Karpas-422 (cell line): ENCODE results near the gene PPP1R15A. TPM values are rescaled to one million over a fixed set of nuclear protein-coding genes. Genes with fewer than 3 reads are reported as not detected.

Source experiments
- DNase-seq: peaks from one replicate; pipeline ENCODE4 v3.0.0-alpha.2; 2015
- H2AFZ ChIP-seq: fragments of 200-600 bp; sonication (generic); 2 replicates; pipeline ENCODE4 v1.6.1; 2014; ENCODE audit warnings: antibody characterized with exemption, low read length, mixed read lengths
- H3K27ac ChIP-seq: fragments of 200-600 bp; sonication (generic); 2 replicates; pipeline ENCODE4 v1.5.1; 2014; ENCODE audit warnings: mild to moderate bottlenecking, low read length, moderate library complexity
- H3K27me3 ChIP-seq: fragments of 200-600 bp; sonication (generic); 2 replicates; pipeline ENCODE4 v1.6.1; 2014; ENCODE audit warnings: low read length, mixed read lengths
- H3K36me3 ChIP-seq: fragments of 200-600 bp; sonication (generic); 2 replicates; pipeline ENCODE4 v1.6.1; 2014; ENCODE audit warnings: low read length, mixed read lengths; ENCODE audit not compliant: insufficient read depth
- H3K4me1 ChIP-seq: fragments of 200-600 bp; sonication (generic); 2 replicates; pipeline ENCODE4 v1.6.1; 2014; ENCODE audit warnings: mild to moderate bottlenecking, low read length, mixed read lengths
- H3K4me2 ChIP-seq: fragments of 200-600 bp; sonication (generic); 2 replicates; pipeline ENCODE4 v1.6.1; 2014; ENCODE audit warnings: low read length, low read depth, mild to moderate bottlenecking; ENCODE audit not compliant: poor library complexity, severe bottlenecking
- H3K4me3 ChIP-seq: fragments of 200-600 bp; sonication (generic); 2 replicates; pipeline ENCODE4 v1.5.1; 2014; ENCODE audit warnings: mild to moderate bottlenecking, antibody characterized with exemption, low read length, mixed read lengths
- H3K79me2 ChIP-seq: fragments of 200-600 bp; sonication (generic); 2 replicates; pipeline ENCODE4 v1.6.1; 2014; ENCODE audit warnings: mild to moderate bottlenecking, low read length, mixed read lengths
- H3K9ac ChIP-seq: fragments of 200-600 bp; sonication (generic); 2 replicates; pipeline ENCODE4 v1.6.0; 2014; ENCODE audit warnings: low read length
- H3K9me2 ChIP-seq: fragments of 200-600 bp; sonication (generic), shearing (Covaris generic); replicated peaks from 2 replicates; pipeline ENCODE4 v1.6.0; 2014; ENCODE audit warnings: mild to moderate bottlenecking, low read length, moderate library complexity; ENCODE audit not compliant: insufficient read depth
- H3K9me3 ChIP-seq: fragments of 300-700, 200-600 bp; sonication (generic); 2 replicates; pipeline ENCODE4 v1.6.1; 2014; ENCODE audit warnings: low read length, mixed read lengths
- H4K20me1 ChIP-seq: fragments of 200-600 bp; sonication (generic); 2 replicates; pipeline ENCODE4 v1.6.1; 2014; ENCODE audit warnings: mild to moderate bottlenecking, antibody characterized with exemption, low read length, low read depth; ENCODE audit not compliant: insufficient read depth
- total RNA-seq: library from RNA; depleted of rRNA; stranded (reverse); fragments of >200 nt; shearing (Covaris generic); gene quantifications from 2 replicates; pipeline ENCODE4 v1.2.3, GENCODE V29; 2014; ENCODE audit warnings: low replicate concordance; rRNA removed

Gene PPP1R15A
- total RNA-seq: 22.6 and 31.3 TPM in 2 replicates

DNA sequence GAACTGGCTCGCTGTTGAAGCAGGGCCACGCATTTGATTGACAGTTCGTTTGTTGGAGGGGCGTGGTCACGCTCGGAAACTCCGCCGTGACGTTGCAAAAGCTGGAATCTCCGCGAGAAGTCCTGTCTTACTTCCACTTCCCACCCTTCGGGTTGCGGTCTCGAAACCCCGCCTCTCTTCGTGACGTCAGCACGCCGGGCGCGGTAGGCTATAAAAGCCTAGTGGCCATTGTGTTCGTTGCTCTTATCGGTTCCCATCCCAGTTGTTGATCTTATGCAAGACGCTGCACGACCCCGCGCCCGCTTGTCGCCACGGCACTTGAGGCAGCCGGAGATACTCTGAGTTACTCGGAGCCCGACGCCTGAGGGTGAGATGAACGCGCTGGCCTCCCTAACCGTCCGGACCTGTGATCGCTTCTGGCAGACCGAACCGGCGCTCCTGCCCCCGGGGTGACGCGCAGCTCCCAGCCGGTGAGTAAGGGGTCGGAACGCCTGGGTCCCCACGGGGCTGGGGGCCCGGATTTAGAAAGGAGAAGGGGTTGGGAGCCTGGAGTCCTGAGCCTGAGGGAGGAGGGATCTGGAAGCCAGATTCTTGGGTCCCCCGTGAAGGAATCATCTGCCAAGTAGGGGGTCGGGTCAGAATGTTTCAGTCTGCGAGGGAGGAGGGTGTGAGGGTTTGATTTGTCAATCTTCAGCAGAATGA lies at the start of gene PPP1R15A:
Gene PPP1R15A (plus strand): TSS at position 240 of the 702 bp plus-strand sequence. CDS start 813 bp downstream, outside the sequence.
- Histone ChIP-seq H4K20me1 (peaks cover 12% of the 10 kb centered on the region; the same call in 1 of the 2 replicates), H3K4me3 (peak within 1 kb of the TSS; percentile 95), H3K79me2 (peaks cover 25% of the 10 kb centered on the region), H3K9me3 (no peaks in the 10 kb centered on the region), H3K9ac (peak within 1 kb of the TSS; percentile 97), H3K9me2 (no peaks in the 10 kb centered on the region), H3K27ac (peak within 1 kb of the TSS; percentile 82), H3K4me2 (peak within 1 kb of the TSS; percentile 97), H3K36me3 (0 out of 2 replicates have a peak, but pooled peaks cover 13% of the 10 kb centered on the region), H3K27me3 (no peaks in the 10 kb centered on the region), H2AFZ (peak within 1 kb of the TSS; percentile 58), H3K4me1 (peaks cover 38% of the 10 kb centered on the region)
- peak; percentile 100 for DNase-seq

DNA sequence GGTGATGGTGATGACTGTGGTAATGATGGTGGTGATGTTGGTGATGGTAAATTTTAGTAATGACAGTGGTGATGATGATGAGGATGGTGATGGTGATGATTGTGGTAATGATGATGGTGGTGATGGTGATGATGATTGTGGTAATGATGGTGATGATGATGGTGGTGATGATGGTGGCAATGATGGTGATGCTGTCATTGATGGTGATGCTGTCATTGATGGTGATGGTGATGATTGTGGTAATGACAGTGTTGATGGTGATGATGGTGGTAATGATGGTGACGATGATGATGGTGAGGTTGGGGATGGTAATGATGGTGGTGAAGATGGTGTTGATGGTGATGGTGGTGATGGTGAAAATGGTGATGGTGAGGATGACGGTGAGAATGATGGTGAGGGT lies 49.7 kb upstream of the PPP1R15A start:
- no peak overlapping the region for H3K9ac ChIP-seq
- no peaks in the 10 kb centered on the region for H3K36me3 ChIP-seq
- no peak for DNase-seq
- H3K9me3 ChIP-seq: no peaks in the 10 kb centered on the region; the same call in 1 of the 2 replicates
- no peak overlapping the region for H3K4me2 ChIP-seq
- no peak overlapping the region for H3K4me3 ChIP-seq
- no peaks in the 10 kb centered on the region for H3K27me3 ChIP-seq
- H2AFZ ChIP-seq: no peak overlapping the region
- no peak overlapping the region for H3K27ac ChIP-seq
- H3K9me2 ChIP-seq: no peaks in the 10 kb centered on the region; the same call in 1 of the 2 replicates
- H3K79me2 ChIP-seq: no peaks in the 10 kb centered on the region
- no peaks in the 10 kb centered on the region for H3K4me1 ChIP-seq
- H4K20me1 ChIP-seq: no peaks in the 10 kb centered on the region

DNA sequence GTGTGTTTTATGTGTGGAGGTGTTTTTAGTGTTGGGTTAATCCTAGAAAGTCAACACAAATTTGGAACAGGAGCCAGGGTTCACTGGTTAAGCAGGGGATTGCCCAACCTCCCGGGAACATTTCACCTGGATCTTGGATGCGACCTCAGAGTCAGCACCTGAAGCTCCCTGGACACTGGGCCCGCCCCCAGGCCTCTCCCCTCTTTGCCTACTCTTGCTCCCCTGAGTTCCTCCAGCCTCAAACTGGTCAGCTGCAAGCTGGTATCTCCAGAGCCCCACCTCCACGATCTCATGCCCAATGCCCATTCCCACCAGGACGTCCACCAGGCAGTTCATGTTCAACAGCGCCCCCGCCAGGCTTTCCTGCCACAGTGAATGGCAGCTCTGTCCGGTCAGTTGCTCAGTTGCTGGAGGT lies 45.6 kb upstream of the PPP1R15A start:
- Histone ChIP-seq H3K4me1 (no peaks in the 10 kb centered on the region), H3K79me2 (no peaks in the 10 kb centered on the region), H3K4me2 (no peak overlapping the region), H3K36me3 (no peaks in the 10 kb centered on the region), H3K9me3 (no peaks in the 10 kb centered on the region; the same call in 1 of the 2 replicates), H3K9me2 (no peaks in the 10 kb centered on the region; the same call in 1 of the 2 replicates), H3K4me3 (no peak overlapping the region), H3K27ac (no peak overlapping the region), H2AFZ (no peak overlapping the region), H4K20me1 (no peaks in the 10 kb centered on the region), H3K9ac (no peak overlapping the region), H3K27me3 (no peaks in the 10 kb centered on the region)
- DNase-seq: no peak

DNA sequence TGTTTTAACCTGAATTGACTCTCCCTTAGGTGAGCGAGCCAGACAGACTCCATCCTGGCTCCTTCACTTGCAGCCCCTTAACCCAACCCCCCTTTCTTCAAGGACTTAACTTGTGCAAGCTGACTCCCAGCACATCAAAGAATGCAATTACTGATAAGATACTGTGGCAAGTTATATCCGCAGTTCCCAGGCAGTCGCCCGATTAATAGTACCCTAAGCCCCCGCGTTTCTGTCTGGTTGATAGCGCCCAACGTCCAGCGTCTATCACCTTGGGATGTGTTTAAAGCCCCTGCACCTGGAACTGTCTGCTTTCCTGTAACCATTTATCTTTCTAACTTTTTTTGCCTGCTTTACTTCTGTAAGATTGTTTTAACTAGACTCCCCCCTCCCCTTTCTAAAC lies 42.1 kb upstream of the PPP1R15A start:
- peak; percentile 23 for DNase-seq
- H3K9me3 ChIP-seq: no peaks in the 10 kb centered on the region

DNA sequence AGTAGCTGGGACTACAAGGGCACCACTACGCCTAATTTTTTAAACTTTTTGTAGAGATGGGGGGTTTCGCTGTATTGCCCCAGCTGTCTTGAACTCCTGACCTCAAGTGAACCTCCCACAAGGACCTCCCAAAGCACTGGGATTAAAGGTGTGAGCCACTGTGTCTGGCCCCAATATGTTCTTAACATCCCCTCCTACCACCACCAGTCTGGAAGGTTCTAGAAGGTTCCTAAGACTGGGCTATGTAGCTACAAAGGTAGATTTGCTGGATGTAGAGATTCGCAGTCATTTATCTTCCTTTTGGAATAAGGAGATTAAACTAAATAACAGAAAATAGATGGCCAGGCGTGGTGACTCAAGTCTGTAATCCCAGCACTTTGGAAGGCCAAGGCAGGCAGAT lies 41.3 kb upstream of the PPP1R15A start:
- H3K36me3 ChIP-seq: no peaks in the 10 kb centered on the region
- H3K4me1 ChIP-seq: peaks cover 2% of the 10 kb centered on the region
- H3K27ac ChIP-seq: no peak overlapping the region
- no peak overlapping the region for H2AFZ ChIP-seq
- no peak overlapping the region for H3K4me3 ChIP-seq
- H3K4me2 ChIP-seq: no peak overlapping the region
- no peaks in the 10 kb centered on the region for H3K9me3 ChIP-seq
- H3K9ac ChIP-seq: no peak overlapping the region
- H4K20me1 ChIP-seq: no peaks in the 10 kb centered on the region
- no peaks in the 10 kb centered on the region for H3K79me2 ChIP-seq
- peak; percentile 34 for DNase-seq
- H3K27me3 ChIP-seq: no peaks in the 10 kb centered on the region
- no peaks in the 10 kb centered on the region for H3K9me2 ChIP-seq

More for the DNA sequence above, 42.1 kb upstream of the PPP1R15A start:
- Histone ChIP-seq H3K4me3 (no peak overlapping the region), H3K79me2 (no peaks in the 10 kb centered on the region), H3K27ac (no peak overlapping the region), H3K36me3 (no peaks in the 10 kb centered on the region), H3K4me1 (no peaks in the 10 kb centered on the region), H2AFZ (no peak overlapping the region), H3K9ac (no peak overlapping the region), H3K9me2 (no peaks in the 10 kb centered on the region), H3K27me3 (no peaks in the 10 kb centered on the region), H3K4me2 (no peak overlapping the region), H4K20me1 (no peaks in the 10 kb centered on the region)

DNA sequence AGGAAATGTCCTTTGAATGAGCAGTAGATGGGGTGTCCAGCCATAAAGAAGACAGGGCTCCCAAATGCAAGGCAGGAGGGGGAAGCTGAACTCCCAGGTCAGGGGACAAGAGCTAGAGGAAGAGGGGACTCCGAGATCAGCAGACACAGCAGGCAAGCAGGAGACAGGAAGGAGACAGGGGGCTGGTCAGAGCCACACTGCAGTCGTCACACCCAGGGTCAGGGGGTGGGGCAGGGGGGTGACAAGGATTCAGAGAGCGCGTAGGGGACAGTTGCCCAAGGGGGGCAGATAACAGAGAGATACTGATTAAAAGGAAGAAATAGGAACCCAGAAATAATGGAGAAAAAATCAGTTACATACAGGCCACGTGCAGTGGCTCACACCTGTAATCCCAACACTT lies 39.2 kb upstream of the PPP1R15A start:
- H3K9me3 ChIP-seq: no peaks in the 10 kb centered on the region
- H2AFZ ChIP-seq: no peak overlapping the region
- H3K36me3 ChIP-seq: no peaks in the 10 kb centered on the region
- no peak overlapping the region for H3K4me2 ChIP-seq
- H3K27me3 ChIP-seq: no peaks in the 10 kb centered on the region
- H4K20me1 ChIP-seq: no peaks in the 10 kb centered on the region
- H3K4me3 ChIP-seq: no peak overlapping the region
- no peaks in the 10 kb centered on the region for H3K9me2 ChIP-seq
- H3K4me1 ChIP-seq: peaks cover 16% of the 10 kb centered on the region
- no peak overlapping the region for H3K27ac ChIP-seq
- H3K9ac ChIP-seq: no peak overlapping the region
- DNase-seq: peak; percentile 16
- no peaks in the 10 kb centered on the region for H3K79me2 ChIP-seq

DNA sequence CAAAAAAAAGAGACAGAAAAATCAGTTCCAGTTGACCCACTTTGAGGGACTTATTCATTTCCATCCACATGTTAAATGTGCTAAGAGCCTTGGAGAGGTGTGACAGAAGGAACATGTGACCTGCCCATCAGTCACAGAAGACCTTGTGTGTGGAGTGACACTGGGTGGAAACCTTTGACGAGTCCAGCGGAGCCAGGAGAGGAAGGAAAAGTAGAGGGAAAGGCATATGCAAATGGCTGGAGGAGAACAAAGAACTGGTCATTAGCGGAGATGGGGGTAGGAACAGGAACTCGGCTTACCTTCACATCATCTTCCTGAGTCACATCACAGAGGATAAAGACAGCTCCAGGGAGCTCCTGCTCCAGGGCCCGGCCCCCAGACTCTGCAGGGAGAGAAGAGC lies 38.2 kb upstream of the PPP1R15A start:
- Histone ChIP-seq H3K4me3 (no peak overlapping the region), H3K4me1 (peaks cover 16% of the 10 kb centered on the region), H3K4me2 (no peak overlapping the region), H3K9ac (no peak overlapping the region), H3K27ac (no peak overlapping the region), H4K20me1 (no peaks in the 10 kb centered on the region), H3K79me2 (no peaks in the 10 kb centered on the region), H3K27me3 (no peaks in the 10 kb centered on the region), H3K36me3 (no peaks in the 10 kb centered on the region), H3K9me3 (no peaks in the 10 kb centered on the region), H3K9me2 (no peaks in the 10 kb centered on the region), H2AFZ (no peak overlapping the region)
- peak; percentile 44 for DNase-seq

DNA sequence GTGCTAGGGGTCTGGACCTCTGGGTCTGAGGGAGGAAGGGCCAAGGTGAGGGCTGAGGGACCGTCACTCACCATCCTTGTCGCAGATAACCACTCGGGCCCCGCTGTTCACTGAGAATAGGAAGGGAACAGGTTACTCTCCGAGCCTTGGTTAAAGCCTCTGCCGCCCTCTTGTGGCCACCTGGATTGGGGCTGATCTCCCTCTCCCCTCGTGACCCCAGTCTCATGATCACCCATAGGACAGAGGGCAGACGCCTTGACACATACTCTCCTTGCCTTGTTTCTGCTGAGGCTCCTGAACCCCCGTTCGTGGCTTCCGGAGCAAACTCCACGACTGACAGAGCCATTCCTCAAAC lies 36.5 kb upstream of the PPP1R15A start:
- H3K9me3 ChIP-seq: no peaks in the 10 kb centered on the region
- no peak overlapping the region for H3K27ac ChIP-seq
- no peaks in the 10 kb centered on the region for H3K36me3 ChIP-seq
- no peak overlapping the region; the same call in 1 of the 2 replicates for H3K9ac ChIP-seq
- peaks cover 16% of the 10 kb centered on the region for H3K4me1 ChIP-seq
- no peaks in the 10 kb centered on the region for H3K9me2 ChIP-seq
- H3K4me3 ChIP-seq: no peak overlapping the region
- peak overlapping the region; percentile 60; the same call in 1 of the 2 replicates for H2AFZ ChIP-seq
- H4K20me1 ChIP-seq: no peaks in the 10 kb centered on the region
- no peaks in the 10 kb centered on the region for H3K79me2 ChIP-seq
- DNase-seq: peak; percentile 98
- peak overlapping the region; percentile 77 for H3K4me2 ChIP-seq
- no peaks in the 10 kb centered on the region for H3K27me3 ChIP-seq
